Activated T-helper 9 cell treated with anti-CD3 and anti-CD28 coated beads, Interleukin-2, amount 50 U/mL, for 16 hours (primary cell): ENCODE results near the gene POLR3E.
"Not testable (repeated sequence)": the region's sequence is repeated elsewhere in the genome, so short reads cannot be mapped to it uniquely, and the experiment has no call there.

Source experiments
- DNase-seq: peaks from one replicate; pipeline ENCODE4 v3.0.0-alpha.2; 2020; ENCODE audit warnings: low read depth

Gene POLR3E

GRCh38 chr16:22366371-22366770 lies 69.2 kb downstream of the POLR3E start:
- no peak for DNase-seq

DNA sequence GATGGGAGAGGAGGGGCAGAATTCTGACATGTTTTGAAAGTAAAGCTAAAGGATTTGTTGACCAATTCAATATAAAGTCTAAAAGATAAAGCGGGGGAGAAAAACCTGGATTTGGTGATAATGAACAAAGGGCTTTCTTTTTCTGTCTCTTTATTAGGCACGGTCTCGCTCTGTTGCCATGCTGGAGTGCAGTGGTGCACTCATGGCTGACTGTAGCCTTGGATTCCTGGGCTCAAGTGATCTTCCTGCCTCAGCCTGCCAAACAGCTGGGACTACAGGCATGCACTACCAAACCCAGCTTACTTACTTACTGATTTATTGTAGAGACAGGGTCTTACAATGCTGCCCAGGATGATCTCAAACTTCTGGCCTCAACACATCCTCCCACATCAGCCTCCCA lies 69.7 kb downstream of the POLR3E start:
- DNase-seq, result no peak

- DNase-seq, result not testable (repeated sequence)
Observed at GRCh38 chr16:22368200-22368826, 71.1 kb downstream of the POLR3E start.

GRCh38 chr16:22369221-22369811 lies 72.1 kb downstream of the POLR3E start:
- no peak for DNase-seq

GRCh38 chr16:22370038-22370820 lies 73.0 kb downstream of the POLR3E start:
- DNase-seq, result no peak

DNA sequence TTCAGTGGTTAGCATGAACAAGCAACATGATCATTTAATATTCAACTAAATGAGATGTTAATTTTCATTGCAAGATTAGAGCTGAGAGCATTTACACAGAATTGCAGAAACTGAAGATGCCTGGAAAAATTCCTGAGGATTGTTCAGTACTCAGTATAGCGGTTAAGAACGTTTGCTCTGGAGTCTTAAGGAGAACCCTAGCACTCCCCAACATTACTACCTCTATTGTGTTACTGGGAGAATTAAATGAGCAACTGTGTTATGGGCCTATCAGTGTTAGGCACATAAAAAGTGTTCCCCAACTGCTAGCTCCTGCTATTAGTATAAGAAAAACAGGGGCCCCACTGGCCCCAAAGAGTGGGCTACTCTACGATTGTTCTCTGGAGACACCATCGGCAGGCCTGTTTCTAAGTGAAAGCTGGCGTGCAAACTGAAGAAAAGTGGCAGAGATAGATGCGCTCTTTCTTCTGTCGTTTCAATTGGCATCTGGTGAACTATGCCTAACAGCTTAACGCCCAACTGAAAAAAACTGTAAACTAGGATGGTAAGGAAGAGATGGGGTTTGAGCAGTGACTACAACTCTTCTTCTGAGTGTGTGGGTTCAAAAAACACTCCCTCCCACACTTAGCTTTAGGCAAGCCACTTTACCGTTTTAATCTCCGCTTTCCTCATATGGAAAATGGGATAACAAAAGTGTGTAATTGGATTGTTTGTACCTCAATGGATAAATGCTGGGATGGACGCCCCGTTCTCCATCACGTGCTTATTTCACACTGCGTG lies 75.9 kb downstream of the POLR3E start:
- DNase-seq, result no peak

DNA sequence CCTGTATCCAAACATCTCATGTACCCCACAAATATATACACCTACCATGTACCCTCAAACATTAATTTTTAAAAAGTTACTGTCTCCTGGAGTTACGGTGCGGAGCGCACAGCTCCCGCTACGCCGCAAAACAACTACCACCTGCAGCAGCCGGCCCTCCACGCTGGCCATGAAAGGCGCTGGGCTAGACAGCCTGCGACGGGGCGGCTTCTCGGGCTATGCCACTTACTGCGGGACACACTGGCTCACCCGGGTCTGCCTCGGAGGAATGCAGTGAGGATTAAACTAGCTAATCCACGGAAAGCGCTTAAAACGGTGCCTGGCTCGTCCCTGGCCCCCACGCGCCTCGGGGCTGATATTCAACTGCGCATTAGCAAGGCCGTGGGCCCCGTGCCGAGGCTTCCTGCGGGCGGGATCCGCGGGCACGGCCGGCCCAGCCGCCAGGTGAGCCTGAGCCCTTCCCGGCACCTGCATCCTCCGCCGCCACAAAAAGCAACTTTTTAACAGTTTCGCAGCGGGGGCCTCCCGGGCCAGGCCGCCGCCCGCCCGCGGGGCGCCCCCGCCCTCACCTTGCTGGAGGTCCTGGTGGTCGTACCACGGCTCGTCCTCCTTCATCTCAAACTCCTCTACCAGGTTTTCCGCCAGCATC lies 76.6 kb downstream of the POLR3E start:
- DNase-seq, result peak; percentile 23

DNA sequence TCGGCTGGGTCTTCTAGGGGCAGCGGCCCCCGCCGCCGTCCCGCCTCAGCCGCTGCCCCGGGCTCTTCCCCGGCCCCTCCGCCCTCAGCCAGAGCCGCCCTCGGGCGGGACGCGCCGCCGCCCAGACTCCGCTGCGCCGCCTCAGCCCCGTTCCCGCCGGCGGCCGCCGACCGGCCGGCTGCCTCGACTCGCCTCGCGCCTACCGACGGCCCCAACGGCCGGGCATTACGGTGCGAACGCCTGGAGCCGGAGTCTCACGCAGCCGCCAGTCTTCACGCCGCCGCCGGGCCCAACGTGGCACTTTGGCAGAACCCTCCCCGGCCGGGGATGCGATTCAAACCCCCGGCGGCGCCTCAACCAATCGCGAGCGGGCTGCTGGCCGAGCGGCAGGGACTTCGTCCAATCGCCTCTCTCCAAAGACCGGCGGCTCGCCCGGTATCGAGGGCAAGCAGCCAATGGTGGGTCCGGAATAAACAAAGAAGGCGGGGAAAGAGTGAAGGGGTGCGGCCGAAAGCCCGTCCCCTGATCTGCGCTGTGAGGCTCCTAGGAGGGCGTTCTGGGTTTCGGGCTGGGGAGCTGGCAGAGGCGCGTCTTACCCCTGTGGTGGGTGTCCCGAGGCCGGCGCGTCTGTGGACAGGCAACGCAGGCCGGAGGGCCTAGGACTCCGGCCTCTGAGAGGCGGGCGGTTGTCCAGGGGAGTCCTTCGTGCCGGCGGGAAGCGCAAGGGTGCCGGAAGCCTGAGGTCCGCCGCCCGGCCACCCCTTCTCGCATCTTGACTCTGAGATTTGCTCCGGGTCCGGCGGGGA lies 77.3 kb downstream of the POLR3E start, which contains the start of gene CDR2:
Gene CDR2 (minus strand): TSS at position 309 of the 806 bp plus-strand sequence. CDS start 310 bp downstream, outside the sequence.
- DNase-seq, result peak; percentile 97

GRCh38 chr16:22375117-22375962 lies 78.1 kb downstream of the POLR3E start:
- no peak for DNase-seq

DNA sequence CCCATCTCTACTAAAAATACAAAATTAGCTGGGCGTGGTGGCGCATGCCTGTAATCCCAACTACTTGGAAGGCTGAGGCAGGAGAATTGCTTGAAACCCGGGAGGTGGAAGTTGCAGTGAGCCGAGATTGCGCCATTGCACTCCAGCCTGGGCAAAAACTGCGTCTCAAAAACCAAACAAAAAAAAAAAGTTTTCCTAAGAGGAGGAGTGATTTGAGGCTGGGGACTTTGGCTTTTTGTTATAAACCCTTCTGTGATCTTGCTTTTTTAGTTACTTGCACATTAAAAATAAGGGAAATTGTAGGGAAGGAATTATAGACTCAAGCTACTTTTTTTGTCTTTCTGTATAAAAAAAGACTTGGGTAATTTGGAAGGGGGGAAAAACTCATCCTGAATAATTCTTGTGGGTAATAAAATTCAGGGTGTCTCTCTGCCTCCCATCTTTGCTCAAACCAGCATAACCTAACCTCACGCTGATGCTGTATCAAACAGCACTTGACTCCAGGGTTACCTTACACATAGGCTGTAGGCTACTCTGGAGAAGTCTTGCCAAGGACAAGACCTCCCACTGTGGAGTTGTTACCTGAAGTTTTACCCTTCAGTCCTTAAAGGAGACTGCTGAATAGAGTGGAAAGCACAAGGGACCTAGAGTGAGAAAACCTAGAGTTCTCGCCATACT lies 78.9 kb downstream of the POLR3E start:
- no peak for DNase-seq

DNA sequence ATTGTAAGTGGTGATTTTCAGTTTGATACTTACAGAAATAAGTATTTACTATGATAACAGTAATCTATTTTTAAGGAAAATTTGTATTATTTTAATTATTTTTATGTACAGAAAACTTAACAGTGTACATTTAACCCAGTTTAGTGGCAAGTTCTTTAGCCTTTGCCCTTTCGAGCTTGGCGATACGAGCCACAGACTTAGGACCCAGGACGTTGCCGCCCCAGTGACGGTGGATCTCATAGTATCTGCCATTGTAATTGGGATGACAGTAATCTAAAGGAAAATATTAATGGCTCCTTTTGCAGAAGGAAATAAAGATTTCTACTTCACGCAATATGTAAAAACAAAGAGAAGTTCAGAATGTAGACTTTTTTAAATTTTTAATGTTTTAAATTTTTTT lies 82.4 kb downstream of the POLR3E start:
- DNase-seq, result no peak

DNA sequence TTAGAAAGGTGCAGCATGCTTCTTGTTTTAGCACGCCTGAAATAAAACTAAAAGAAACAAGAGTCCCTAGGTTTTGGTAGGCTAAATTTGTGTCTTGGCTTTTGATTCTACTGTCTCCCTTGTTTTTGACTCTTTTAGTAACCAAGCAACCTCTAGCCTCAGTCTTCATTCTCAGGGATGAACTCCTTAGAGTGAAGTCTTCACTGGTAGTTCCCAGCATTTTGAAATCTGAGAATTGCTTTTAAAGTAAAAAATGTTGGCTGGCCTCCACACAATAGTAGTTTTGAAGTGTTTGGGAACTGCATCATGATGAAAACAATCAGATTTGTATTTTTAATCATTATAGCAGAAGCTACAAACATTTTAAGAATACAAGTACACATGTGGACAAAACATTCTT lies 83.3 kb downstream of the POLR3E start:
- no peak for DNase-seq

- no peak for DNase-seq
Observed at GRCh38 chr16:22381392-22381791, 84.2 kb downstream of the POLR3E start.

- DNase-seq, result no peak
Observed at GRCh38 chr16:22383827-22384226, 86.6 kb downstream of the POLR3E start.
